ENCODE data around the gene BABAM2.

DNA sequence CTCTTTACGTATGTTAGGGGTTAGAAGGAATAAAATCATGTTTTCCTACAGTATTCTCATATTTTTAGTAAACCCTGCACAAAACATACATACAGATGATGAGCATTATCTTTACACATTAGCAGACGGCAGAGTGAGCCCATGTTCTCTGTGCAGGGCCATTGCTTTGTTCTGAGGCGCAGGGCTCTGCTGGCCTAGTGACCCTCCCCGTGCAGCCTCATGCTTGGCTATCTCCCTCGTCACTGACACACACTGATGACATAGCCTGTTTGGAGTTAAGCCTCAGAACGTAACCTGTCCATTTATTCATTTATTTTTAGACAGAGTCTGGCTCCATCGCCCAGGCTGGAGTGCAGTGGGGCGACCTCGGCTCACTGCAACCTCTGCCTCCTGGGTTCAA lies 386.3 kb downstream of the BABAM2 start:
- peak in 1 of 2 donors; percentile 17 for TF ChIP-seq POLR2A (IDR thresholded peaks at IDR 0.05)
- TF ChIP-seq, protein P1, sequence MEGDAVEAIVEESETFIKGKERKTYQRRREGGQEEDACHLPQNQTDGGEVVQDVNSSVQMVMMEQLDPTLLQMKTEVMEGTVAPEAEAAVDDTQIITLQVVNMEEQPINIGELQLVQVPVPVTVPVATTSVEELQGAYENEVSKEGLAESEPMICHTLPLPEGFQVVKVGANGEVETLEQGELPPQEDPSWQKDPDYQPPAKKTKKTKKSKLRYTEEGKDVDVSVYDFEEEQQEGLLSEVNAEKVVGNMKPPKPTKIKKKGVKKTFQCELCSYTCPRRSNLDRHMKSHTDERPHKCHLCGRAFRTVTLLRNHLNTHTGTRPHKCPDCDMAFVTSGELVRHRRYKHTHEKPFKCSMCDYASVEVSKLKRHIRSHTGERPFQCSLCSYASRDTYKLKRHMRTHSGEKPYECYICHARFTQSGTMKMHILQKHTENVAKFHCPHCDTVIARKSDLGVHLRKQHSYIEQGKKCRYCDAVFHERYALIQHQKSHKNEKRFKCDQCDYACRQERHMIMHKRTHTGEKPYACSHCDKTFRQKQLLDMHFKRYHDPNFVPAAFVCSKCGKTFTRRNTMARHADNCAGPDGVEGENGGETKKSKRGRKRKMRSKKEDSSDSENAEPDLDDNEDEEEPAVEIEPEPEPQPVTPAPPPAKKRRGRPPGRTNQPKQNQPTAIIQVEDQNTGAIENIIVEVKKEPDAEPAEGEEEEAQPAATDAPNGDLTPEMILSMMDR (IDR thresholded peaks at IDR 0.05): no peak

All from heart left ventricle (tissue), 13 donors.